Liver (tissue), 3 donors: ENCODE results near the gene RBMY1D.

Experiments used
- CTCF ChIP-seq: fragments of 150-350 bp; IDR thresholded peaks from 2 replicates; pipeline ENCODE4 v1.5.1; 2017; ENCODE audit warnings: improper control_type of control experiment, low read depth, low read length; ENCODE audit not compliant: missing input control
- EGR1 ChIP-seq, 2 donors: IDR thresholded peaks; 2 replicates each; pipeline ENCODE4 v1.6.1; 2016 to 2018; ENCODE audit warnings: antibody characterized with exemption in 2 of 2, low read depth in 2 of 2
- HNF4A ChIP-seq, 2 donors: conservative IDR thresholded peaks; 2 replicates each; pipeline ENCODE4 v1.6.1; 2016; ENCODE audit warnings: antibody characterized with exemption in 2 of 2, mild to moderate bottlenecking in 2 of 2
- RAD21 ChIP-seq, 2 donors: IDR thresholded peaks; 2 replicates each; pipeline ENCODE4 v1.6.1; 2016; ENCODE audit warnings: antibody characterized with exemption in 2 of 2, mild to moderate bottlenecking in 2 of 2
- SP1 ChIP-seq: IDR thresholded peaks from 2 replicates; pipeline ENCODE4 v1.6.1; 2018; ENCODE audit warnings: antibody characterized with exemption, mild to moderate bottlenecking
- YY1 ChIP-seq: IDR thresholded peaks from 2 replicates; pipeline ENCODE4 v1.6.1; 2016; ENCODE audit warnings: antibody characterized with exemption, mild to moderate bottlenecking
- donor health status: healthy.
- donor health status: healthy.

GRCh38 chrY:21836343-21836742 lies 58.0 kb downstream of the RBMY1D start:
- TF ChIP-seq CTCF (no peak), HNF4A (conservative IDR thresholded peaks at IDR 0.05) (no peak), YY1 (no peak), RAD21 (IDR thresholded peaks at IDR 0.05) (no peak), EGR1 (IDR thresholded peaks at IDR 0.05; ENCODE audit: low read depth in 2 of 2) (no peak), SP1 (no peak)
